C4-2B (cell line): ENCODE results near the gene GSDME.

ENCODE experiments used
- H3K27ac ChIP-seq: fragments of 450-650 bp; 2 replicates; pipeline ENCODE4 v1.5.1; 2017
- CTCF ChIP-seq: fragments of 450-650 bp; conservative IDR thresholded peaks from 2 replicates; pipeline ENCODE4 v1.5.1; 2017; ENCODE audit warnings: mild to moderate bottlenecking
- ZFX ChIP-seq: fragments of 450-650 bp; IDR thresholded peaks from 2 replicates; pipeline ENCODE4 v1.6.1; 2017

Gene GSDME

GRCh38 chr7:24692592-24692991 lies 64.7 kb downstream of the GSDME start:
- no peak for TF ChIP-seq ZFX
- TF ChIP-seq CTCF = no peak

GRCh38 chr7:24690251-24690650 lies 67.0 kb downstream of the GSDME start:
- H3K27ac ChIP-seq = no peak overlapping the region
- TF ChIP-seq ZFX = no peak
- TF ChIP-seq CTCF = no peak

More at GRCh38 chr7:24692592-24692991, 64.7 kb downstream of the GSDME start:
- no peak overlapping the region for H3K27ac ChIP-seq

- H3K27ac ChIP-seq = no peak overlapping the region
- TF ChIP-seq ZFX = no peak
Measured at GRCh38 chr7:24685708-24686107, 71.6 kb downstream of the GSDME start.

GRCh38 chr7:24670782-24671181 lies 86.5 kb downstream of the GSDME start:
- TF ChIP-seq ZFX (no peak), CTCF (no peak)
- H3K27ac ChIP-seq = no peak overlapping the region

- no peak for TF ChIP-seq CTCF
- no peak for TF ChIP-seq ZFX
- no peak overlapping the region for H3K27ac ChIP-seq
Measured at GRCh38 chr7:24669971-24670591, 87.2 kb downstream of the GSDME start.

- H3K27ac ChIP-seq = no peak overlapping the region
- TF ChIP-seq CTCF (no peak), ZFX (no peak)
Measured at GRCh38 chr7:24668927-24669635, 88.2 kb downstream of the GSDME start.

GRCh38 chr7:24665564-24666294 lies 91.5 kb downstream of the GSDME start:
- H3K27ac ChIP-seq = no peak overlapping the region
- TF ChIP-seq ZFX (no peak), CTCF (peak; percentile 80)
